ENCODE data around the gene TH. TPM values are rescaled to one million over a fixed set of nuclear protein-coding genes. Genes with fewer than 3 reads are reported as not detected.
A peak's percentile ranks its signal among the peaks of the same experiment; 100 is the strongest.

TH gene
- total RNA-seq, 1 experiment from 2014 or later: not detected

DNA sequence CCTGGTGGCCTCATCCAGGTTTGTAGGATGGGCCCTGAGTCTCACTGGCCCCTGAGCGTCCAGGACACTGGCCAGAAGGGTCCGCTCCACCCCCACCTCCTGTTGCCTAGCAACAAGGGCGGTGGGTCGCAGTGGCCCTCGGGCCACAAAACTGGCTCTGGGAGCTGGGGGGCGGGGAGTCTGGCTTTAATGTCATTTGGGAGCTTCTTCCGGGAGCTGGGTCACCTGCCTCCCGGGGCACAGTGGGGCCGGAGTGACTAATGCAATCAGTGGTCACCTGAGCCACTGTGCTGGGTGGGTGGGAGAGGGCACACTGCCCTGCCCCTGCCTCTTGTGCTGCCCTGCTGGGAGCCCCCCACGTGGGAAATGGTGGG, 2.6 kb downstream of the TH start:
- ATAC-seq (peak; percentile 4; the same call in 1 of the 2 replicates), DNase-seq (ENCODE audit: low read depth, low spot score) (no peak)
- Histone ChIP-seq H3K27ac (ENCODE audit: low read length) (no peak overlapping the region), H3K4me3 (ENCODE audit: low read depth in 2 of 2, low read length in 2 of 2) (no peak overlapping the region), H3K9me3 (ENCODE audit: control insufficient read depth, insufficient read depth, low read depth, low read length) (no peaks in the 10 kb centered on the region), H3K4me1 (ENCODE audit: control insufficient read depth, insufficient read depth, low read length) (peaks cover 8% of the 10 kb centered on the region; the same call in 1 of the 2 replicates), H3K36me3 (ENCODE audit: control insufficient read depth, insufficient read depth, low read length) (no peaks in the 10 kb centered on the region), H3K27me3 (ENCODE audit: control insufficient read depth, insufficient read depth, low read length) (no peaks in the 10 kb centered on the region)
- BruUV-seq (replicated peaks): no TSS peak
- ChIA-PET CTCF (no interaction called here), POLR2A (interaction anchor here (0.7 kb wide), 1 partner anchor 159 kb away, joined by 9 read pairs; no protein-coding TSS in a partner anchor)
- intact Hi-C loops (cut with micrococcal nuclease; ENCODE audit: unreplicated experiment): no loop called here
- TF ChIP-seq POLR2AphosphoS5 (IDR thresholded peaks at IDR 0.05; ENCODE audit: low read depth, low read length) (no peak), SIN3A (IDR thresholded peaks at IDR 0.05; ENCODE audit: borderline replicate concordance, insufficient read depth, low read depth, low read length) (no peak), TCF7L2 (IDR thresholded peaks at IDR 0.05; ENCODE audit: low read depth, low read length) (no peak)
- TF ChIP-seq, protein P1, sequence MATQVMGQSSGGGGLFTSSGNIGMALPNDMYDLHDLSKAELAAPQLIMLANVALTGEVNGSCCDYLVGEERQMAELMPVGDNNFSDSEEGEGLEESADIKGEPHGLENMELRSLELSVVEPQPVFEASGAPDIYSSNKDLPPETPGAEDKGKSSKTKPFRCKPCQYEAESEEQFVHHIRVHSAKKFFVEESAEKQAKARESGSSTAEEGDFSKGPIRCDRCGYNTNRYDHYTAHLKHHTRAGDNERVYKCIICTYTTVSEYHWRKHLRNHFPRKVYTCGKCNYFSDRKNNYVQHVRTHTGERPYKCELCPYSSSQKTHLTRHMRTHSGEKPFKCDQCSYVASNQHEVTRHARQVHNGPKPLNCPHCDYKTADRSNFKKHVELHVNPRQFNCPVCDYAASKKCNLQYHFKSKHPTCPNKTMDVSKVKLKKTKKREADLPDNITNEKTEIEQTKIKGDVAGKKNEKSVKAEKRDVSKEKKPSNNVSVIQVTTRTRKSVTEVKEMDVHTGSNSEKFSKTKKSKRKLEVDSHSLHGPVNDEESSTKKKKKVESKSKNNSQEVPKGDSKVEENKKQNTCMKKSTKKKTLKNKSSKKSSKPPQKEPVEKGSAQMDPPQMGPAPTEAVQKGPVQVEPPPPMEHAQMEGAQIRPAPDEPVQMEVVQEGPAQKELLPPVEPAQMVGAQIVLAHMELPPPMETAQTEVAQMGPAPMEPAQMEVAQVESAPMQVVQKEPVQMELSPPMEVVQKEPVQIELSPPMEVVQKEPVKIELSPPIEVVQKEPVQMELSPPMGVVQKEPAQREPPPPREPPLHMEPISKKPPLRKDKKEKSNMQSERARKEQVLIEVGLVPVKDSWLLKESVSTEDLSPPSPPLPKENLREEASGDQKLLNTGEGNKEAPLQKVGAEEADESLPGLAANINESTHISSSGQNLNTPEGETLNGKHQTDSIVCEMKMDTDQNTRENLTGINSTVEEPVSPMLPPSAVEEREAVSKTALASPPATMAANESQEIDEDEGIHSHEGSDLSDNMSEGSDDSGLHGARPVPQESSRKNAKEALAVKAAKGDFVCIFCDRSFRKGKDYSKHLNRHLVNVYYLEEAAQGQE (IDR thresholded peaks at IDR 0.05; ENCODE audit: insufficient read depth in 1 of 2, low read depth in 2 of 2, low read length in 1 of 2): no peak
- TF ChIP-seq, protein P2, sequence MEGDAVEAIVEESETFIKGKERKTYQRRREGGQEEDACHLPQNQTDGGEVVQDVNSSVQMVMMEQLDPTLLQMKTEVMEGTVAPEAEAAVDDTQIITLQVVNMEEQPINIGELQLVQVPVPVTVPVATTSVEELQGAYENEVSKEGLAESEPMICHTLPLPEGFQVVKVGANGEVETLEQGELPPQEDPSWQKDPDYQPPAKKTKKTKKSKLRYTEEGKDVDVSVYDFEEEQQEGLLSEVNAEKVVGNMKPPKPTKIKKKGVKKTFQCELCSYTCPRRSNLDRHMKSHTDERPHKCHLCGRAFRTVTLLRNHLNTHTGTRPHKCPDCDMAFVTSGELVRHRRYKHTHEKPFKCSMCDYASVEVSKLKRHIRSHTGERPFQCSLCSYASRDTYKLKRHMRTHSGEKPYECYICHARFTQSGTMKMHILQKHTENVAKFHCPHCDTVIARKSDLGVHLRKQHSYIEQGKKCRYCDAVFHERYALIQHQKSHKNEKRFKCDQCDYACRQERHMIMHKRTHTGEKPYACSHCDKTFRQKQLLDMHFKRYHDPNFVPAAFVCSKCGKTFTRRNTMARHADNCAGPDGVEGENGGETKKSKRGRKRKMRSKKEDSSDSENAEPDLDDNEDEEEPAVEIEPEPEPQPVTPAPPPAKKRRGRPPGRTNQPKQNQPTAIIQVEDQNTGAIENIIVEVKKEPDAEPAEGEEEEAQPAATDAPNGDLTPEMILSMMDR (IDR thresholded peaks at IDR 0.05): no peak
- in situ Hi-C loops (cut with HindIII; ENCODE audit: low pct_unique_long_range_greater_than_20kb, low sequenced_read_pairs): no loop called here

DNA sequence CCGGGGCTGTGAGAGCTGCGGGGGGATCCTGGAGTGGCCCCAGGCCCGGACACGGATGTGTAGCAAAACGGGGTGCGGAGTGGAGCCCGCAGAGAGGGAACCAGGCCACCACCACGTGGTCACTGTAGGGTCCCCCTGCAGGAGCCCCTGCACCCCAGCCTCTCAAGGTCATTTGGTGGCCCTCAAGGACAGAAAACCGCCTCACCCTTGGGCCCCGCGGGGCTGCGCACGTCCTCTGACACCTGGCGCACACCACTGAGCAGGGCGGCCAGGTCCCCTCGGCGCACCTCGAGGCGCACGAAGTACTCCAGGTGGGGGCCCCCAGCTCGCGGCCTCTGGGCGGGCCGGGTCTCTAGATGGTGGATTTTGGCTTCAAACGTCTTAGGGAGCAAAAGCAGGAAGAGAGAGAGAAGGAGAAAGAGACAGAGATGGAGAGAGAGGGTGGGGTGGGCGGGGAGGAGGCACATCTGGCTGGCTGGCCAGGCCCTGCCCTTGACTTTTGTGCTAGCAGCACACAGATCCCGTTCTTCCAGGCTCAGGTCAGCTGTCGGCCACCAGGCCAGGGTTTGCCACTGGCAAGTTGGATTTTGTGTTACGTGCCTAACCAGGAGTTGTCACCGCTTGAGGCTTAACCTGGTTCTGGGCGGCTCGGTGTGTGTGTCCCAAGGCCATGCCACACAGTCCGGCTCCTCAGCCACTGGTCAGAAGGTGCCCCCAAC, 3.2 kb downstream of the TH start:
- ATAC-seq: peak; percentile 39
- no peak for TF ChIP-seq TCF7L2 (IDR thresholded peaks at IDR 0.05; ENCODE audit: low read depth, low read length)
- TF ChIP-seq, protein P2 (IDR thresholded peaks at IDR 0.05): no peak
- TF ChIP-seq POLR2AphosphoS5 (IDR thresholded peaks at IDR 0.05; ENCODE audit: low read depth, low read length): no peak
- TF ChIP-seq, protein P1 (IDR thresholded peaks at IDR 0.05; ENCODE audit: insufficient read depth in 1 of 2, low read depth in 2 of 2, low read length in 1 of 2): no peak
- TF ChIP-seq SIN3A (IDR thresholded peaks at IDR 0.05; ENCODE audit: borderline replicate concordance, insufficient read depth, low read depth, low read length): no peak
- Histone ChIP-seq H3K27me3 (ENCODE audit: control insufficient read depth, insufficient read depth, low read length) (no peaks in the 10 kb centered on the region), H3K9me3 (ENCODE audit: control insufficient read depth, insufficient read depth, low read depth, low read length) (no peaks in the 10 kb centered on the region), H3K4me3 (ENCODE audit: low read depth in 2 of 2, low read length in 2 of 2) (no peak overlapping the region), H3K27ac (ENCODE audit: low read length) (no peak overlapping the region), H3K4me1 (ENCODE audit: control insufficient read depth, insufficient read depth, low read length) (peaks cover 8% of the 10 kb centered on the region; the same call in 1 of the 2 replicates), H3K36me3 (ENCODE audit: control insufficient read depth, insufficient read depth, low read length) (no peaks in the 10 kb centered on the region)
- intact Hi-C loops (cut with micrococcal nuclease; ENCODE audit: unreplicated experiment) (no loop called here), in situ Hi-C loops (cut with HindIII; ENCODE audit: low pct_unique_long_range_greater_than_20kb, low sequenced_read_pairs) (no loop called here)
- no peak for DNase-seq (ENCODE audit: low read depth, low spot score)
- CTCF ChIA-PET: interaction anchor here (0.6 to 0.7 kb wide), 3 partner anchors 10 to 215 kb away, joined by 4 to 11 read pairs (median 8); no protein-coding TSS in a partner anchor
- BruUV-seq (replicated peaks): no TSS peak
- POLR2A ChIA-PET: no interaction called here

Measured in Panc1 (cell line).